NCI-H82 treated with DMSO at 0.1 percent for 48 hours (cell line): Measurements from ENCODE around the gene NELFE.
"Not testable (repeated sequence)": the region's sequence is repeated elsewhere in the genome, so short reads cannot be mapped to it uniquely, and the experiment has no call there.

Experiments used
- DNase-seq: peaks from one replicate; lab custom pipeline; 2025; ENCODE audit not compliant: unreplicated experiment; lab: John Stamatoyannopoulos, UW

Gene NELFE

DNA sequence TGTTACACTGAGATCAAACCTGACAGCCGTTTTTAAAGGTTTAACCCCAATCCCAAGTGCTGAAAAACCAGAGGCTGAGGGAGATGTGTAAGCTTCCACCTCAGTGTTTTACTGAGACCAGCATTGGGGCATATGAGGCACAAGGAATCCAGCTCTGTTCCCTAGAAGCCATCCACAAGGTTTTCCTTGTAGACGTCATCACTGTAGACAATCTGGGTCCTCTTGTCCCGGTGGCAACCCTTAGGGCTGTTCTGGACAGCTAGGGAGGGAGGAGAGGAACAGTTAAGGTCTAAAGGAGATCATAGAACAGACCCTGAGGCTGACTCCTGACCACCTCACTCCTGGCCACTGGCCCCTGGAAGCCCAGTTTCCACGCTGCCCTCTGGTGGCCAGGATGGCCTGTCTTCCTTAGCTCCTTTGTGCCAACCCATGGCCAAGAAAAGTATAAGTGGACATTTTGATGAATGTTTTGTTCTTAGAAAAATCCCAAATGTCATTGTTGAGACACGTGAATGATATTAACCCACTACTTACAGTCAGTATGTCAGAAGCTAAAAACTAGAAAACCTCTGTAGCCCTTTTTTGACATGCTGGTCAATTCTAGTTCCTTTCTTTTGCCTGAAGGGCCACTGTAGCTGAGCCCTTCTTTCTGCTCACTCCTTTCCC lies 6.5 kb downstream of the NELFE start:
- DNase-seq: peak; percentile 20

DNA sequence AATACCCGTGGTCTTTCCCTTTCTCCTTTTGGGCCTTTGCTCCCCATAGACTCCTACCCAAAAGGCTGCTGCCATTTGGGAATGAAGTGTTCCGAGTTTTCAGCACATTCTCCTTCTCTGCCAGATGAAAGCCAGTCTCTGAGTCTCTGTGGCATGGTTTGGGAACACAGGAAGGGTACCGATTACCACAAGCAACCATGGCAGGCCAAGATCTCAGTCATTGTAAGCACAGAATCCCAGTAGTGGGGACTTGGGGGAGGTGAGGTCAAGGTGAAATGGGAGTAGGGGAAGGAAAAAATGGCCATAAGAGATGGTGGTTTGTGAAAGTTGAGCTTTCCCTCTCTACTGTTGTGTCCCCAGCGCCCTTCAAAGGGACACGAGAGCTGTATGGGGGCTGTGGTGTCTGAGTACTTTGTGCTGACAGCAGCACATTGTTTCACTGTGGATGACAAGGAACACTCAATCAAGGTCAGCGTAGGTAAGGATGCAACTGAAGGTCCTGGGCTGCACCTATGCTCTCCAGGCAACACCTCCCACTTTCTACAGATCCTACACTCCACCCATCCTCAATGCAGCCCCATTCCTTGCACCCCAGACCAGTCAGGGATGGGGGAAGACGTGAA lies 8.7 kb downstream of the NELFE start:
- no peak for DNase-seq

DNA sequence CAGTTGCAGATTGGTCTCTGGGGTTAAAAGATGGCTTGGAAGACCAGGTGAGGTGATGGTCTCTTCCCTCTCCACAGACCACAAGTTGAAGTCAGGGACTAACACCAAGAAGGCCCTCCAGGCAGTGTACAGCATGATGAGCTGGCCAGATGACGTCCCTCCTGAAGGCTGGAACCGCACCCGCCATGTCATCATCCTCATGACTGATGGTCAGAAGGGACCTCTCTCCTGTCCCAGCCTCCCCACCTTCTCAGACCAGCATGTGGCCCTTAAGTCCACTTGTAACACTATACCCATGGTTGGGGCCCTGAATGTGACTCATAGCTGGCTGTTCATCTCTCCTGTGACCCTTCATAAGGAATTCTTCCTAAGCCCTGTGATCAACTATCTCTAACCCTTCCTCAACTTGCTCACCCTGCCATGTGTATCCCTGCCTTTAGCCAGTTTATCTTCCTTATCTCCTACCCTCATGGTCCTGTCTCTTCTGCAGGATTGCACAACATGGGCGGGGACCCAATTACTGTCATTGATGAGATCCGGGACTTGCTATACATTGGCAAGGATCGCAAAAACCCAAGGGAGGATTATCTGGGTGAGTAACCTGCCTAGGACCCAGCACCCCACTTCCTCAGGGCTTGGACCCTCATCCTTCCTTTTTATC lies 9.9 kb downstream of the NELFE start:
- DNase-seq: no peak

DNA sequence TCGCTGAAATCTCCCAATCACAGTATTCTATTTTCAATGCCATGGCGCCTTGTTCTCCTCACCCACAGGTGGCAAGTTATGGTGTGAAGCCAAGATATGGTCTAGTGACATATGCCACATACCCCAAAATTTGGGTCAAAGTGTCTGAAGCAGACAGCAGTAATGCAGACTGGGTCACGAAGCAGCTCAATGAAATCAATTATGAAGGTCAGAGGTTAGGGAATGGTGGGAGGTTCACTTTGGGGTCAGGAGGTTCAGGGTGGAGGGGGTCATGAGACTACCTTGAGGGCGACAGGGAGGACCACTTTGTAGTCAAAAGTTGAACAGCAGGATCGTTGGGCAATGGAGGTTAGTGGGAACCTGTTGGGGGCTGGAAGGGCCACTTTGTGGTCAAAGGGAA lies 10.5 kb downstream of the NELFE start:
- DNase-seq: no peak

DNA sequence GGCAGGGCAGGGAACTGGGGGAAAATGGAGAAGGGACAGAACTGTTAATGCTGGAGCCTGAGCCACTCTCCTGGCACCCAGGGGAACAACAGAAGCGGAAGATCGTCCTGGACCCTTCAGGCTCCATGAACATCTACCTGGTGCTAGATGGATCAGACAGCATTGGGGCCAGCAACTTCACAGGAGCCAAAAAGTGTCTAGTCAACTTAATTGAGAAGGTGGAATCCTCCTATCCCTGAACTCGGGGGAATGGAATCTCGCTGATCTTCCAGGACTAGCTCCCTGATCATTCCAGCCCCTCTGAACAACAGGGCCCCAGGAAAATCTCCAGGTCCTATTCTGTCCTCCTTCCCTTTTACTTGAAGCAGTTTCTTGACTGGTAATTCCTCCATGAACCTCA lies 10.9 kb downstream of the NELFE start:
- DNase-seq: no peak

DNA sequence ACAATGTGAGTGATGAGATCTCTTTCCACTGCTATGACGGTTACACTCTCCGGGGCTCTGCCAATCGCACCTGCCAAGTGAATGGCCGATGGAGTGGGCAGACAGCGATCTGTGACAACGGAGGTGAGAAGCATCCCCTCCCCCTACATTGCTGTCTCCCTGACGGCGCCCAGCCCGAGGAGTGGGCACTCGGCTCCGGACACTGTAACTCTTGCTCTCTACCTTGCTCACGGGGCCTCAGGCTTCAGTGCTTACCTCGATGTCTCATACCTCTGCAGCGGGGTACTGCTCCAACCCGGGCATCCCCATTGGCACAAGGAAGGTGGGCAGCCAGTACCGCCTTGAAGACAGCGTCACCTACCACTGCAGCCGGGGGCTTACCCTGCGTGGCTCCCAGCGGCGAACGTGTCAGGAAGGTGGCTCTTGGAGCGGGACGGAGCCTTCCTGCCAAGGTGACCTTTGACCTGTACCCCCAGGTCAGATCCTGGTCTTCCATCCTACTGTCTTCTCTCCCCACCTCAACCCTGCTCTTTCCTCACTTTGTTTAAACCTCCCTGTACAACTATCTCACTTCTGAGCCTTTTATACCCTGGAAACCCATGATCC lies 11.6 kb downstream of the NELFE start:
- no peak for DNase-seq

DNA sequence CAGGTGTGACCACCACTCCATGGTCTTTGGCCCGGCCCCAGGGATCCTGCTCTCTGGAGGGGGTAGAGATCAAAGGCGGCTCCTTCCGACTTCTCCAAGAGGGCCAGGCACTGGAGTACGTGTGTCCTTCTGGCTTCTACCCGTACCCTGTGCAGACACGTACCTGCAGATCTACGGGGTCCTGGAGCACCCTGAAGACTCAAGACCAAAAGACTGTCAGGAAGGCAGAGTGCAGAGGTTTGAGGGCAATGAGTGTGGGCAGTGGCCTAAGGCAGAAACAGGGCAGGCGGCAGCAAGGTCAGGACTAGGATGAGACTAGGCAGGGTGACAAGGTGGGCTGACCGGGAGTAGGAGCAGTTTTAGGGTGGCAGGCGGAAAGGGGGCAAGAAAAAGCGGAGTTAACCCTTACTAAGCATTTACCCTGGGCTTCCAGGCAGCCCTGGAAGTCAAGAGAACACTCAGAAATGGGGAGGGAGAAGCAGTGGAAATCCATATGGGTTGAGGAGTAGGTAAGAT lies 12.3 kb downstream of the NELFE start:
- no peak for DNase-seq

DNA sequence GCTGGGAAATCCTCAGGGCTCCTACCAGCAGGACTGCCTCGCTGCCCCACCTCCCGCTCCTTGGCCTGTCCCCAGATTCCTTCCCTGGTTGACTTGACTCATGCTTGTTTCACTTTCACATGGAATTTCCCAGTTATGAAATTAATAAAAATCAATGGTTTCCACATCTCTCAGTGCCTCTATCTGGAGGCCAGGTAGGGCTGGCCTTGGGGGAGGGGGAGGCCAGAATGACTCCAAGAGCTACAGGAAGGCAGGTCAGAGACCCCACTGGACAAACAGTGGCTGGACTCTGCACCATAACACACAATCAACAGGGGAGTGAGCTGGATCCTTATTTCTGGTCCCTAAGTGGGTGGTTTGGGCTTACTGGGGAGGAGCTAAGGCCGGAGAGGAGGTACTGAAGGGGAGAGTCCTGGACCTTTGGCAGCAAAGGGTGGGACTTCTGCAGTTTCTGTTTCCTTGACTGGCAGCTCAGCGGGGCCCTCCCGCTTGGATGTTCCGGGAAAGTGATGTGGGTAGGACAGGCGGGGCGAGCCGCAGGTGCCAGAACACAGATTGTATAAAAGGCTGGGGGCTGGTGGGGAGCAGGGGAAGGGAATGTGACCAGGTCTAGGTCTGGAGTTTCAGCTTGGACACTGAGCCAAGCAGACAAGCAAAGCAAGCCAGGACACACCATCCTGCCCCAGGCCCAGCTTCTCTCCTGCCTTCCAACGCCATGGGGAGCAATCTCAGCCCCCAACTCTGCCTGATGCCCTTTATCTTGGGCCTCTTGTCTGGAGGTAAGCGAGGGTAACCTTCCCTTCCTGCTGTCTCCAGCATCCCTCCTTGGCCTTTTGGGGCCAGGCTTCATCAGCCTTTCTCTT lies 13.0 kb downstream of the NELFE start, which contains the start of gene CFB:
Gene CFB, plus strand, starts transcription at position 589 of the 863 bp plus-strand sequence. Its CDS starts 127 bp downstream, at position 716.
- DNase-seq: no peak

DNA sequence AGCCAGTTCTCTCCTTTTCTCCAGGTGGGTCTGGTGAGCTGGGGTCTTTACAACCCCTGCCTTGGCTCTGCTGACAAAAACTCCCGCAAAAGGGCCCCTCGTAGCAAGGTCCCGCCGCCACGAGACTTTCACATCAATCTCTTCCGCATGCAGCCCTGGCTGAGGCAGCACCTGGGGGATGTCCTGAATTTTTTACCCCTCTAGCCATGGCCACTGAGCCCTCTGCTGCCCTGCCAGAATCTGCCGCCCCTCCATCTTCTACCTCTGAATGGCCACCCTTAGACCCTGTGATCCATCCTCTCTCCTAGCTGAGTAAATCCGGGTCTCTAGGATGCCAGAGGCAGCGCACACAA lies 13.6 kb downstream of the NELFE start:
- no peak for DNase-seq

DNA sequence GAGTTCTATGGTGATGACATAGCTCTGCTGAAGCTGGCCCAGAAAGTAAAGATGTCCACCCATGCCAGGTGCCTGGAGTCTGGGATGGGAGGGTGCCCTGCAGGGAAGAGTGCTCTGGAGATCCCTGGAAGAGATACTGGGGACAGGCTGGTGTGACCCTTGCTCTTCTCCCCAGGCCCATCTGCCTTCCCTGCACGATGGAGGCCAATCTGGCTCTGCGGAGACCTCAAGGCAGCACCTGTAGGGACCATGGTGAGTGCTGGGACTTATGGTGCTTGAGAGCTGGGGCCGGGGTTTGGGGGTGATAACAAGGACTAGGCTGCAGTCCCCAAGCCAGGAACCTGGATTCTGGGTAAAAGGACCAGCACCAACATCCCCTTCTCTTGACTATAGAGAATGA lies 15.0 kb downstream of the NELFE start:
- DNase-seq: no peak

DNA sequence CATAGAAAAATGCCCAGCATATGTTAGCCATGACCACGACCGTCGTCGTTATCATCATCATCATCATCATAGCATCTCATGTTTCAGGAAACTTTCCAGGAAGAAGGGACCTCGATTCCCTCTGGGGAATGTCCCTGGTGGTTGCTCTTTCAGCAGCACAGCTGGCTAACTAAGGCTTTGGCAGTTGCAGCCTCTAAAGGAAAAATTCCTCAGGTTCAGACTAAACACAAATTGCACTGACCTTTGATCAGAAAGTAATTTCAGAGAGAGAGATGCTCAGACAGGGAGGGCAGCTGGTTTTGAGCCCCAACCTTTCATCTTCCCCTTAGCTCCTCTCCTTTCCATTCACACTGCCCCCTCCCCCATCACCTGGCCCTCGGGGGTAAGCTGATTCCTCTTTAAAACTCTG lies 18.5 kb downstream of the NELFE start:
- no peak for DNase-seq

DNA sequence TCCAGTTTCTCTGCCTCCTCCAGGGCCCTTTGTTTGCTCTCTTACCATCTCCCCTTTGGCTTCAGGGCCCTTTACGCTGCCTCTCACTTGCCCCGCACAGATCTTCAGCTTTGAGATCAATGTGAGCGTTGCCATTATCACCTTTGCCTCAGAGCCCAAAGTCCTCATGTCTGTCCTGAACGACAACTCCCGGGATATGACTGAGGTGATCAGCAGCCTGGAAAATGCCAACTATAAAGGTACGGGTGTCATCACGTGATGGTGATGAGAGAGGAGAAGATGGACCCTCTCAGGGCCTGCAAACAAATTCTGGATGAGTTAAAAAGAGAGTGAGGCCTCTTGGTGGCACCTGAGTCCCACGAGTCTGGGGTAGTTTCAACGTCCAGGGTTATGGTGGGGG lies 22.9 kb downstream of the NELFE start:
- DNase-seq: no peak

DNA sequence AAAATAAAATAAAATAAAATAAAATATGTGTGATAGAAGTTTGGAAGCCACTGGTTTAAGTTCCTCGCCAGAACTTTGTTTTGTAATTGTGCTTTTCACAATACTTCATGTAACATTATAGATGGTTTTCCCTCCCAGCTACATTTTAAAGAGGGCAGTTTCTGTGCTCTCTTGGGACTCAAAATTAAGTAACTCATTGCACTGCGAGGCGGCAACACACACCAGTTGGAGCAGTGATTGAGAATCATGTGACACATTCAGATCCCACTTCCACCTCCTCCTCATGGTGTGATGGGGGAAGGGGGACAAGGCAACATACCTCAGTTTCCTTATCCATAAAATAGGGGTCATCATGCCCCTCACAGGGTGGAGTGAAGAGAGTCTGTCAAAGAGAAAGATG lies 23.8 kb downstream of the NELFE start:
- DNase-seq: no peak

DNA sequence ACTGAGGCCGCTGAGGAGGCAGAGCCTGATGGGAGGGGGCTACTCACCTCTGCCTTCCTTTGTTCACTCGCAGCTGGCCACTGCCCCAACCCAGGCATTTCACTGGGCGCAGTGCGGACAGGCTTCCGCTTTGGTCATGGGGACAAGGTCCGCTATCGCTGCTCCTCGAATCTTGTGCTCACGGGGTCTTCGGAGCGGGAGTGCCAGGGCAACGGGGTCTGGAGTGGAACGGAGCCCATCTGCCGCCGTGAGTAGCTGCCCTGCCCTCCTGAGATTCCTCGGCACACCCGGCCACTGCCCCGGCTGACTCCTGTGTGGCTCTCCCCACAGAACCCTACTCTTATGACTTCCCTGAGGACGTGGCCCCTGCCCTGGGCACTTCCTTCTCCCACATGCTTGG lies 25.2 kb downstream of the NELFE start:
- no peak for DNase-seq

DNA sequence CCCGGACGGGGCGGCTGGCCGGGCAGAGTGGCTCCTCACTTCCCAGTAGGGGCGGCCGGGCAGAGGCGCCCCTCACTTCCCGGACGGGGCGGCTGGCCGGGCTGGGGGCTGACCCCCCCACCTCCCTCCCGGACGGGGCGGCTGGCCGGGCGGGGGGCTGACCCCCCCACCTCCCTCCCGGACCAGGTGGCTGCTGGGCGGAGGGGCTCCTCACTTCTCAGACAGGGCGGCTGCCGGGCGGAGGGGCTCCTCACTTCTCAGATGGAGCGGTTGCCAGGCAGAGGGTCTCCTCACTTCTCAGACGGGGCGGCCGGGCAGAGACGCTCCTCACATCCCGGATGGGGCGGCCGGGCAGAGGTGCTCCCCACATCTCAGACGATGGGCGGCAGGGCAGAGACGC lies 26.6 kb downstream of the NELFE start:
- DNase-seq: not testable (repeated sequence)

DNA sequence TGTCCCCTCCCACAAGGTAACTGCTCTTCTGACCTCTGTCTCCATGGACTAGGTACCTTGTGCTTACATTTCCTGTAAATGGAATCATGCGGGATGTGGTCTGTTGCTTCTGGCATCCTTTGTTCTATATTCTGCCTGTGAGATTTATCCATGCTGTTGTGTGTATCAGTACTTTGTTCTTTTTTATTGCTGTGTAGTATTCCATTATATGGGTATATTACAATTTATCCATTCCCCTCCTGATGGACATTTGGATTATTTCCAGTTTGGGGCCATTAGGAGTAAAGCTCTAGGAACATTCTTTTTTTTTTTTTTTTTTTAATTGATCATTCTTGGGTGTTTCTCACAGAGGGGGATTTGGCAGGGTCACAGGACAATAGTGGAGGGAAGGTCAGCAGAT lies 27.8 kb downstream of the NELFE start:
- DNase-seq: no peak

DNA sequence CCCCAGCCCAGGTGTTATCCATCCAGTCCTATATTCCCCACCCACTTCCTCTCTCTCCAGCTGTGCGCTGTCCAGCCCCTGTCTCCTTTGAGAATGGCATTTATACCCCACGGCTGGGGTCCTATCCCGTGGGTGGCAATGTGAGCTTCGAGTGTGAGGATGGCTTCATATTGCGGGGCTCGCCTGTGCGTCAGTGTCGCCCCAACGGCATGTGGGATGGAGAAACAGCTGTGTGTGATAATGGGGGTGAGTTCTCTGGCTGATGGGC lies 30.2 kb downstream of the NELFE start:
- DNase-seq: no peak

DNA sequence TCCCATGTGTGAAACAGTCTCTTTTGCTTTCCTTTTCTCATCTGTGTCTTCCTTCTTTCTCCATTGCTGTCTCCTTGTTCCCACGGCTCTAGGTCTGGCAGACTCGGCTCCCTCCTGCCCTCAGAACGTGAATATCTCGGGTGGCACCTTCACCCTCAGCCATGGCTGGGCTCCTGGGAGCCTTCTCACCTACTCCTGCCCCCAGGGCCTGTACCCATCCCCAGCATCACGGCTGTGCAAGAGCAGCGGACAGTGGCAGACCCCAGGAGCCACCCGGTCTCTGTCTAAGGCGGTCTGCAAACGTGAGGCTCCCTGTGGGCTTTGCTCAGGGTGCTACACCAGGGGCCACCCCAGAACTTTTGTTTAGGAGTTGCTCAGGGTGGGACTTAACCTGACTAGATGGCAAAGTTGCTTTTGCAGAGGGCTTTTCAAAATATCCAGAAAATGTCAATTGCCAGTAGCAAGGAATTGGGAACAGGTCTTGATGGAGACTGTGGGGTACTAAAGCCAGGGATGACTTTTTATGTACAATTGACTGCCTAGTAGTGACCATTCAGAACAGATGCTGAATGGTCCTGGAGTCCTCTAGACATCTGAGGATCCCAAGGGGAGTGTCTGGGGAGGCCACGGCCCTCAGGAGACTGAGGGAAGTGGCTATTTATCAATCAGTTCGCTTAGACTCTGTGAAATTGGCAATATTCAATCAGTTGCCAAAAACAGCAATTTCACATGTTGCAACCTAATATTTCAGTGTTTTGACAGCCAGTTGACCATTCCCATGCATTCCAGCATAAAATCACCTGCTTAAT lies 30.7 kb downstream of the NELFE start:
- DNase-seq: no peak

DNA sequence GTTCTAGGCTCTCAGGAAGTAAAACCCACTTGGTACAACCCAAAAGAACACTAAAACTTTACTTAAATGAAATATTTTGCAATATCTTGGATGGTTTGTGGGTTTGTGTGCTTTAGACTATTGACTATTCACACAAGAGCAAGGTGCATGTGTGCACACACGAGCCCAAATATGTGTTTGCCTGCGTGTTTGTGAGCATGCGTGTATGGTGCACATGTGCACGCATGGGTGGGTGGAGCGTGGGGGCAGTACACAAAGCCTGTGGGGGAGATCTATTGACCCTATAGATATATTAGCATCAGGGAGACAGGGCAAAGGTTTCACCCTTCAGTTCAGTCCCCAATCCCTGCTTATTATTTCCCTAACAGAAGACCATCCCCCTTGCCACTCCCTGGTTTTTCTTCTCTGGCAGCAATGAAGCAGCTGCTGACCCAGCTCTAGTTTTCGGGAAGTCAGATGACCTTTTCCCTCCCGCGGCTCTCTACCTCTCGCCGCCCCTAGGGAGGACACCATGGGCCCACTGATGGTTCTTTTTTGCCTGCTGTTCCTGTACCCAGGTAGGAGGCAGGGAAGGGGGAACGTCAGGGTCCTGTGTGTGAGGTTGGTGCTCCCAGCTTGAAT lies 31.4 kb downstream of the NELFE start, which contains the start of gene C2:
Gene C2, plus strand, starts transcription at position 476 of the 621 bp plus-strand sequence. Its CDS starts 36 bp downstream, at position 512.
- no peak for DNase-seq

DNA sequence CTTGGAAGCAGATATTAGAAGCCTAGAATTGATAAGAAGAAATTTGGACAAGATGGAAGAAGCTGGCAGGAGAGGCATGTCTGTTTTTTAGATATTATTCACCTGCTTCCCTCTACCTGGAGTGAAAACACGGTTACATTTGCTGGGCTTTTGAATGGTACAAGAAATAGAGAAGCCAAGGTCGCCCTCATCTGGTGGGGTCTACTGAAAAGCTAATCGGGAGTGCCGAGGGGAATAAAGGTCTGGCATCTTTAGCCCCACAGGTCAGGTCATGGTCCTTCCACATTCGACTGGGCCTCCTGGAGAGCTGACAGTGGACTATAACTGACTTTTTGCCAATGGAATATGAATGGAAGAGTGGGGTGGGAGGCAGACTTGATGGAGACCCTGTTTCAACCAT lies 35.8 kb downstream of the NELFE start:
- no peak for DNase-seq
